ENCODE results near the gene MSMB.

The MSMB gene

GRCh38 chr10:46024948-46025347 is 21.1 kb downstream of the MSMB start:
- no peak for DNase-seq (ENCODE audit: low spot score)
- no peak overlapping the region for H3K27ac ChIP-seq
- TF ChIP-seq CTCF (IDR thresholded peaks at IDR 0.05), result no peak
- H3K4me3 ChIP-seq, result no peak overlapping the region

- Histone ChIP-seq H3K4me3 (peak overlapping the region; percentile 86), H3K27ac (peak overlapping the region; percentile 59 to 91)
- DNase-seq (ENCODE audit: low spot score), result peak; percentile 93
- no peak for TF ChIP-seq CTCF (IDR thresholded peaks at IDR 0.05)
Measured at GRCh38 chr10:46022978-46023702, 22.9 kb downstream of the MSMB start.

GRCh38 chr10:46020344-46020657 is 25.8 kb downstream of the MSMB start:
- Histone ChIP-seq H3K4me3 (peak overlapping the region; percentile 21), H3K27ac (peak overlapping the region in 1 of 2 donors; percentile 68)
- TF ChIP-seq CTCF (IDR thresholded peaks at IDR 0.05), result no peak
- DNase-seq (ENCODE audit: low spot score), result no peak

GRCh38 chr10:46019569-46020343 is 26.3 kb downstream of the MSMB start:
- no peak for DNase-seq (ENCODE audit: low spot score)
- Histone ChIP-seq H3K4me3 (peak overlapping the region; percentile 21), H3K27ac (peak overlapping the region in 1 of 2 donors; percentile 68)
- TF ChIP-seq CTCF (IDR thresholded peaks at IDR 0.05), result no peak

GRCh38 chr10:46019177-46019528 is 26.9 kb downstream of the MSMB start:
- peak overlapping the region; percentile 5 for H3K4me3 ChIP-seq
- no peak for TF ChIP-seq CTCF (IDR thresholded peaks at IDR 0.05)
- DNase-seq (ENCODE audit: low spot score), result no peak
- no peak overlapping the region for H3K27ac ChIP-seq

- no peak overlapping the region for H3K4me3 ChIP-seq
- DNase-seq (ENCODE audit: low spot score), result no peak
- no peak for TF ChIP-seq CTCF (IDR thresholded peaks at IDR 0.05)
- peak overlapping the region in 1 of 2 donors; percentile 20 for H3K27ac ChIP-seq
Measured at GRCh38 chr10:46018453-46019176, 27.5 kb downstream of the MSMB start.
